K562 (cell line): ENCODE results near the gene TRIM65. TPM values are rescaled to one million over a fixed set of nuclear protein-coding genes. Genes with fewer than 3 reads are reported as not detected.

Experiments used
- ATAC-seq: fragments of 200-7000 bp; cut with Tn5 transposase; 3 replicates; pipeline ENCODE4 v1.9.1; 2020; ENCODE audit warnings: moderate library complexity
- BruUV-seq: library from RNA; stranded (reverse); fragments of 400-500 nt; replicated peaks from 2 replicates; lab custom pipeline; 2021; lab: Mats Ljungman, UMichigan
- CTCF ChIA-PET: fragments of 300-600 bp; formaldehyde crosslinking; extraction: SDS; loops from one replicate; lab custom pipeline; 2021; ENCODE audit warnings: low intra/inter-chr PET ratio; lab: Yijun Ruan, JAX
- POLR2A ChIA-PET: fragments of 300-600, 350-650 bp; sonication (Branson Sonifier 250); formaldehyde crosslinking; extraction: SDS; loops from one replicate; lab custom pipeline; 2021; ENCODE audit warnings: antibody characterized with exemption, inconsistent platforms; lab: Yijun Ruan, JAX
- DNase-seq, 4 experiments: peaks; one replicate each; pipeline versions ENCODE4 v3.0.0 to v3.0.0-alpha.2; 2011 to 2018; ENCODE audit warnings: low spot score in 3 of 4, mixed read lengths in 3 of 4; ENCODE audit errors: extremely low read depth in 1 of 4
- FAIRE-seq: peaks from 2 replicates; lab custom pipeline; 2011; peaks lifted over from hg19 to GRCh38; lab: Jason Lieb, UNC
- H2AFZ ChIP-seq: 2 replicates; pipeline ENCODE4 v1.6.0; 2011; ENCODE audit warnings: low read depth, low read length, control low read depth, inconsistent platforms
- H3K27ac ChIP-seq: fragments of 200-600 bp; 3 replicates; pipeline ENCODE4 v1.8.0; 2011; ENCODE audit warnings: low read depth, mild to moderate bottlenecking, control low read depth, inconsistent platforms, low read length, moderate library complexity, mixed read lengths; ENCODE audit errors: extremely low read depth
- H3K27me3 ChIP-seq, 2 experiments: fragments of 300-600 bp in 1 of 2; 2 replicates in 1 of 2; 3 replicates in 1 of 2; pipeline versions ENCODE4 v1.6.0 to v1.8.0; 2011; ENCODE audit warnings: inconsistent platforms in 2 of 2, low read length in 2 of 2, mild to moderate bottlenecking in 1 of 2, mixed read lengths in 1 of 2, moderate library complexity in 1 of 2; ENCODE audit not compliant: control insufficient read depth in 2 of 2, insufficient read depth in 2 of 2
- H3K36me3 ChIP-seq: fragments of 300-600 bp; 3 replicates; pipeline ENCODE4 v1.8.0; 2011; ENCODE audit warnings: mild to moderate bottlenecking, low read length, inconsistent platforms; ENCODE audit not compliant: control insufficient read depth, insufficient read depth
- H3K4me1 ChIP-seq, 2 experiments: fragments of 200-600 bp in 1 of 2; replicated peaks in 1 of 2; 2 replicates in 1 of 2; 3 replicates in 1 of 2; pipeline versions ENCODE4 v1.5.1 to v1.8.0; 2011; ENCODE audit warnings: inconsistent platforms in 2 of 2, low read length in 2 of 2, mild to moderate bottlenecking in 1 of 2, mixed read lengths in 1 of 2, moderate library complexity in 1 of 2; ENCODE audit not compliant: control insufficient read depth in 2 of 2, insufficient read depth in 2 of 2
- H3K4me2 ChIP-seq: 2 replicates; pipeline ENCODE4 v1.6.1; 2011; ENCODE audit warnings: low read length, control low read depth, inconsistent platforms, mixed read lengths; ENCODE audit not compliant: insufficient read depth
- H3K4me3 ChIP-seq: fragments of 200-600 bp; sonication (generic), shearing (Covaris generic); 2 replicates; pipeline ENCODE4 v1.5.1; 2016; ENCODE audit warnings: control low read depth, inconsistent platforms
- H3K79me2 ChIP-seq: fragments of 200-600 bp; 3 replicates; pipeline ENCODE4 v1.8.0; 2011; ENCODE audit warnings: low read length, inconsistent platforms; ENCODE audit not compliant: control insufficient read depth, insufficient read depth
- H3K9ac ChIP-seq, 2 experiments: 2 replicates each; pipeline versions ENCODE4 v1.6.0 to v1.6.1; 2011; ENCODE audit warnings: low read depth in 2 of 2, low read length in 2 of 2, control low read depth in 1 of 2, inconsistent platforms in 1 of 2, mild to moderate bottlenecking in 1 of 2, mixed read lengths in 1 of 2; ENCODE audit not compliant: insufficient read depth in 1 of 2
- H3K9me1 ChIP-seq: one replicate; pipeline ENCODE4 v1.6.0; 2011; ENCODE audit warnings: inconsistent platforms, mild to moderate bottlenecking, low read length, moderate library complexity; ENCODE audit not compliant: control insufficient read depth, insufficient read depth
- H3K9me3 ChIP-seq: replicated peaks from 2 replicates; pipeline ENCODE4 v1.5.1; 2011; ENCODE audit warnings: low read depth, low read length, inconsistent platforms; ENCODE audit not compliant: control insufficient read depth, insufficient read depth
- H4K20me1 ChIP-seq: replicated peaks from 2 replicates; pipeline ENCODE4 v1.6.1; 2011; ENCODE audit warnings: low read length, inconsistent platforms, mixed read lengths; ENCODE audit not compliant: control insufficient read depth, insufficient read depth
- ATF2 ChIP-seq: sonication (generic); formaldehyde crosslinking; IDR thresholded peaks from 2 replicates; pipeline ENCODE4 v1.8.1; 2022; ENCODE audit warnings: missing genetic modification reagents
- CC2D1A ChIP-seq: fragments of 450-650 bp; IDR thresholded peaks from 2 replicates; pipeline ENCODE4 v1.6.1; 2017; ENCODE audit warnings: mild to moderate bottlenecking
- CREBBP ChIP-seq: IDR thresholded peaks from one replicate; pipeline ENCODE4 v1.6.1; 2012; ENCODE audit warnings: low read depth, mild to moderate bottlenecking, control low read depth, inconsistent platforms, low read length
- E2F4 ChIP-seq: sonication (generic); formaldehyde crosslinking; IDR thresholded peaks from 2 replicates; pipeline ENCODE4 v1.8.0; 2022; ENCODE audit warnings: mild to moderate bottlenecking, low read depth, missing genetic modification reagents
- GATA2 ChIP-seq: sonication (generic); formaldehyde crosslinking; IDR thresholded peaks from 2 replicates; pipeline ENCODE4 v1.4.0; 2020; ENCODE audit warnings: mild to moderate bottlenecking, missing genetic modification reagents
- NCOA6 ChIP-seq: fragments of 450-650 bp; IDR thresholded peaks from 2 replicates; pipeline ENCODE4 v1.6.1; 2017; ENCODE audit warnings: mild to moderate bottlenecking
- POLR2G ChIP-seq: fragments of 200-400 bp; formaldehyde crosslinking; IDR thresholded peaks from 2 replicates; pipeline ENCODE4 v1.6.1; 2017; ENCODE audit warnings: low read depth, mild to moderate bottlenecking, antibody characterized with exemption, low read length, moderate library complexity
- YBX1 ChIP-seq: fragments of 450-650 bp; IDR thresholded peaks from 2 replicates; pipeline ENCODE4 v1.7.1; 2016; ENCODE audit warnings: mild to moderate bottlenecking
- ZC3H4 ChIP-seq: sonication (generic); formaldehyde crosslinking; IDR thresholded peaks from 2 replicates; pipeline ENCODE4 v1.9.0; 2021; ENCODE audit warnings: missing genetic modification reagents, borderline replicate concordance
- ZKSCAN8 ChIP-seq: fragments of 200-800 bp; sonication (Bioruptor generic); IDR thresholded peaks from 2 replicates; pipeline ENCODE4 v1.6.1; 2016; ENCODE audit warnings: missing genetic modification characterization, missing compliant biosample characterization
- ZNF644 ChIP-seq: fragments of 200-800 bp; sonication (Bioruptor generic); IDR thresholded peaks from 2 replicates; pipeline ENCODE4 v1.6.1; 2016; ENCODE audit warnings: low read depth, missing genetic modification characterization, missing compliant biosample characterization
- WGBS: fragments of 100-300 bp; shearing (Covaris generic); methylation state at CpG from one replicate; pipeline ENCODE4 v1.1.6; 2016; ENCODE audit warnings: low coverage, mixed read lengths; ENCODE audit not compliant: insufficient coverage; ENCODE audit errors: missing lambda C conversion rate; 5-methylcytosine and 5-hydroxymethylcytosine counted together
- in situ Hi-C: fragments of 300-500 bp; cut with MboI; formaldehyde crosslinking; loops from 4 replicates; pipeline ENCODE4 v1.15.0; 2018; ENCODE audit warnings: inconsistent platforms, mixed read lengths
- intact Hi-C: fragments of 100-400 bp; cut with micrococcal nuclease; formaldehyde crosslinking; loops from 2 replicates; pipeline ENCODE4 v1.14.2; 2022
- polyA plus RNA-seq, 8 experiments: library from polyadenylated mRNA; depleted of rRNA in 4 of 8; stranded (reverse) in 5 of 8; unstranded in 3 of 8; fragments of >200 nt; fragmentation: Nextera tagmentation in 2 of 8; fragmentation: Illumina TruSeq in 1 of 8; extraction: Ambion mirVana in 2 of 8; extraction: Trizol in 1 of 8; gene quantifications; 2 replicates each; pipeline versions ENCODE4 v1.2.1 to v1.2.3, GENCODE V29; 2011 to 2014; ENCODE audit warnings: inconsistent platforms in 1 of 8, missing spikeins in 1 of 8
- total RNA-seq, 7 experiments: library from RNA; depleted of rRNA in 6 of 7; stranded (reverse); fragments of >200 nt in 6 of 7; fragmentation: Illumina TruSeq in 2 of 7; extraction: Trizol in 2 of 7; gene quantifications; 2 replicates each; pipeline versions ENCODE4 v1.2.1 to v1.2.3, GENCODE V29; 2011 to 2021; ENCODE audit warnings: low replicate concordance in 1 of 7
- TF ChIP-seq, protein P1 (sequence below): sonication (generic); formaldehyde crosslinking; IDR thresholded peaks from 2 replicates; pipeline ENCODE4 v1.8.1; 2023; ENCODE audit warnings: missing genetic modification reagents, mild to moderate bottlenecking, borderline replicate concordance
- TF ChIP-seq, protein P2 (sequence below), 2 experiments: IDR thresholded peaks; 2 replicates each; pipeline ENCODE4 v1.6.1; 2012; ENCODE audit warnings: improper control_type of control experiment in 2 of 2, low read depth in 2 of 2, low read length in 2 of 2, borderline replicate concordance in 1 of 2

Gene TRIM65
- total and polyA plus RNA-seq, 9 of the 15 experiments (the other 6 are each of a cell fraction or from before 2014, with no cell fraction given) = 2.8 to 45.7 (median 22.9) TPM

- BruUV-seq = no TSS peak
- Histone ChIP-seq H3K4me1 (no peaks in the 10 kb centered on the region), H3K4me2 (no peak overlapping the region), H4K20me1 (no peaks in the 10 kb centered on the region), H2AFZ (no peak overlapping the region), H3K27ac (no peak overlapping the region), H3K9me3 (no peaks in the 10 kb centered on the region), H3K9me1 (no peaks in the 10 kb centered on the region), H3K4me3 (no peak overlapping the region), H3K9ac (no peak overlapping the region), H3K36me3 (no peaks in the 10 kb centered on the region), H3K27me3 (no peaks in the 10 kb centered on the region), H3K79me2 (no peaks in the 10 kb centered on the region)
- no peak for ATAC-seq
- CTCF ChIA-PET = no interaction called here
- DNase-seq = no peak
- POLR2A ChIA-PET = interaction anchor here (0.6 to 1.4 kb wide), 4 partner anchors 14 to 89 kb away, joined by 3 to 4 read pairs (median 3); partner anchors contain the start of gene CDK3
- 54% methylated on average over 4 of the region's 4 CpGs for WGBS
- in situ Hi-C loops = no loop called here
- intact Hi-C loops = no loop called here
- FAIRE-seq = no peak
- TF ChIP-seq ZC3H4 (CRISPR knock-in tag) = no peak
- no peak for TF ChIP-seq CC2D1A
- TF ChIP-seq E2F4 = no peak
- no peak for TF ChIP-seq ZNF644
- TF ChIP-seq ZKSCAN8 (CRISPR knock-in tag) = no peak
- no peak for TF ChIP-seq NCOA6
- TF ChIP-seq CREBBP = no peak
- TF ChIP-seq GATA2 (CRISPR knock-in tag) = no peak
- no peak for TF ChIP-seq ATF2 (CRISPR knock-in tag)
- TF ChIP-seq, protein P1, sequence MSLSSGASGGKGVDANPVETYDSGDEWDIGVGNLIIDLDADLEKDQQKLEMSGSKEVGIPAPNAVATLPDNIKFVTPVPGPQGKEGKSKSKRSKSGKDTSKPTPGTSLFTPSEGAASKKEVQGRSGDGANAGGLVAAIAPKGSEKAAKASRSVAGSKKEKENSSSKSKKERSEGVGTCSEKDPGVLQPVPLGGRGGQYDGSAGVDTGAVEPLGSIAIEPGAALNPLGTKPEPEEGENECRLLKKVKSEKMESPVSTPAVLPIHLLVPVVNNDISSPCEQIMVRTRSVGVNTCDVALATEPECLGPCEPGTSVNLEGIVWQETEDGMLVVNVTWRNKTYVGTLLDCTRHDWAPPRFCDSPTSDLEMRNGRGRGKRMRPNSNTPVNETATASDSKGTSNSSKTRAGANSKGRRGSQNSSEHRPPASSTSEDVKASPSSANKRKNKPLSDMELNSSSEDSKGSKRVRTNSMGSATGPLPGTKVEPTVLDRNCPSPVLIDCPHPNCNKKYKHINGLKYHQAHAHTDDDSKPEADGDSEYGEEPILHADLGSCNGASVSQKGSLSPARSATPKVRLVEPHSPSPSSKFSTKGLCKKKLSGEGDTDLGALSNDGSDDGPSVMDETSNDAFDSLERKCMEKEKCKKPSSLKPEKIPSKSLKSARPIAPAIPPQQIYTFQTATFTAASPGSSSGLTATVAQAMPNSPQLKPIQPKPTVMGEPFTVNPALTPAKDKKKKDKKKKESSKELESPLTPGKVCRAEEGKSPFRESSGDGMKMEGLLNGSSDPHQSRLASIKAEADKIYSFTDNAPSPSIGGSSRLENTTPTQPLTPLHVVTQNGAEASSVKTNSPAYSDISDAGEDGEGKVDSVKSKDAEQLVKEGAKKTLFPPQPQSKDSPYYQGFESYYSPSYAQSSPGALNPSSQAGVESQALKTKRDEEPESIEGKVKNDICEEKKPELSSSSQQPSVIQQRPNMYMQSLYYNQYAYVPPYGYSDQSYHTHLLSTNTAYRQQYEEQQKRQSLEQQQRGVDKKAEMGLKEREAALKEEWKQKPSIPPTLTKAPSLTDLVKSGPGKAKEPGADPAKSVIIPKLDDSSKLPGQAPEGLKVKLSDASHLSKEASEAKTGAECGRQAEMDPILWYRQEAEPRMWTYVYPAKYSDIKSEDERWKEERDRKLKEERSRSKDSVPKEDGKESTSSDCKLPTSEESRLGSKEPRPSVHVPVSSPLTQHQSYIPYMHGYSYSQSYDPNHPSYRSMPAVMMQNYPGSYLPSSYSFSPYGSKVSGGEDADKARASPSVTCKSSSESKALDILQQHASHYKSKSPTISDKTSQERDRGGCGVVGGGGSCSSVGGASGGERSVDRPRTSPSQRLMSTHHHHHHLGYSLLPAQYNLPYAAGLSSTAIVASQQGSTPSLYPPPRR (CRISPR knock-in tag) = no peak
- no peak for TF ChIP-seq YBX1
- TF ChIP-seq POLR2G = no peak
- TF ChIP-seq, protein P2, sequence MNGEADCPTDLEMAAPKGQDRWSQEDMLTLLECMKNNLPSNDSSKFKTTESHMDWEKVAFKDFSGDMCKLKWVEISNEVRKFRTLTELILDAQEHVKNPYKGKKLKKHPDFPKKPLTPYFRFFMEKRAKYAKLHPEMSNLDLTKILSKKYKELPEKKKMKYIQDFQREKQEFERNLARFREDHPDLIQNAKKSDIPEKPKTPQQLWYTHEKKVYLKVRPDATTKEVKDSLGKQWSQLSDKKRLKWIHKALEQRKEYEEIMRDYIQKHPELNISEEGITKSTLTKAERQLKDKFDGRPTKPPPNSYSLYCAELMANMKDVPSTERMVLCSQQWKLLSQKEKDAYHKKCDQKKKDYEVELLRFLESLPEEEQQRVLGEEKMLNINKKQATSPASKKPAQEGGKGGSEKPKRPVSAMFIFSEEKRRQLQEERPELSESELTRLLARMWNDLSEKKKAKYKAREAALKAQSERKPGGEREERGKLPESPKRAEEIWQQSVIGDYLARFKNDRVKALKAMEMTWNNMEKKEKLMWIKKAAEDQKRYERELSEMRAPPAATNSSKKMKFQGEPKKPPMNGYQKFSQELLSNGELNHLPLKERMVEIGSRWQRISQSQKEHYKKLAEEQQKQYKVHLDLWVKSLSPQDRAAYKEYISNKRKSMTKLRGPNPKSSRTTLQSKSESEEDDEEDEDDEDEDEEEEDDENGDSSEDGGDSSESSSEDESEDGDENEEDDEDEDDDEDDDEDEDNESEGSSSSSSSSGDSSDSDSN (IDR thresholded peaks at IDR 0.05; ENCODE audit: borderline replicate concordance in 1 of 2, low read depth in 2 of 2, low read length in 2 of 2) = no peak
Observed at GRCh38 chr17:75933808-75934207, 37.1 kb upstream of the TRIM65 start.
